ENCODE measurements around the gene NSF. TPM values are rescaled to one million over a fixed set of nuclear protein-coding genes. Genes with fewer than 3 reads are reported as not detected.

NSF gene
- total RNA-seq, 4 donors from 2014 or later = 12.9 to 40.1 (median 26.3) TPM

GRCh38 chr17:46805771-46806170, 215.3 kb downstream of the NSF start:
- no peak overlapping the region for H3K4me3 ChIP-seq
- intact Hi-C loops (cut with DNase I; ENCODE audit: low total_unique reads) = no loop called here
- H3K9me3 ChIP-seq = no peaks in the 10 kb centered on the region
- H3K27ac ChIP-seq = no peak overlapping the region
- H3K4me1 ChIP-seq = no peaks in the 10 kb centered on the region
- H3K27me3 ChIP-seq = no peaks in the 10 kb centered on the region
- no peak for TF ChIP-seq POLR2A (IDR thresholded peaks at IDR 0.05)
- TF ChIP-seq CTCF (IDR thresholded peaks at IDR 0.05) = no peak
- H3K36me3 ChIP-seq = no peaks in the 10 kb centered on the region
- no peak for DNase-seq

Other genes starting within 250 kb of the NSF start
- gene ARL17B, start 228.9 kb upstream of the NSF start, total RNA-seq = 10 to 100 TPM in 3 of 4 donors, 1 to 10 TPM in 1; 5.6 to 43.6 (median 15.2) TPM
- gene LRRC37A2, start 78.2 kb upstream of the NSF start, total RNA-seq = 10 to 100 TPM in 2 of 4 donors, 1 to 10 TPM in 2; 1.8 to 34.9 (median 16.4) TPM
- 10 to 100 TPM in 3 of 4 donors, 1 to 10 TPM in 1; 4.4 to 22.2 (median 16.9) TPM for gene ARL17A, start 11.0 kb upstream of the NSF start, total RNA-seq
- under 1 TPM in 2 of 4 donors, not detected in 2; 0.46 to 0.90 TPM for gene WNT3, start 228.0 kb downstream of the NSF start, total RNA-seq

Data from uterus (tissue), 4 donors.